GM18907 (cell line): ENCODE measurements around the gene PPP1R13B.
"Not testable (repeated sequence)": the region's sequence is repeated elsewhere in the genome, so short reads cannot be mapped to it uniquely, and the experiment has no call there.

Source experiments
- ATAC-seq: cut with Tn5 transposase; IDR thresholded peaks from one replicate; pipeline ENCODE4 v1.9.1; 2021; ENCODE audit warnings: mild to moderate bottlenecking, moderate library complexity; ENCODE audit not compliant: unreplicated experiment

Gene PPP1R13B, protein sequence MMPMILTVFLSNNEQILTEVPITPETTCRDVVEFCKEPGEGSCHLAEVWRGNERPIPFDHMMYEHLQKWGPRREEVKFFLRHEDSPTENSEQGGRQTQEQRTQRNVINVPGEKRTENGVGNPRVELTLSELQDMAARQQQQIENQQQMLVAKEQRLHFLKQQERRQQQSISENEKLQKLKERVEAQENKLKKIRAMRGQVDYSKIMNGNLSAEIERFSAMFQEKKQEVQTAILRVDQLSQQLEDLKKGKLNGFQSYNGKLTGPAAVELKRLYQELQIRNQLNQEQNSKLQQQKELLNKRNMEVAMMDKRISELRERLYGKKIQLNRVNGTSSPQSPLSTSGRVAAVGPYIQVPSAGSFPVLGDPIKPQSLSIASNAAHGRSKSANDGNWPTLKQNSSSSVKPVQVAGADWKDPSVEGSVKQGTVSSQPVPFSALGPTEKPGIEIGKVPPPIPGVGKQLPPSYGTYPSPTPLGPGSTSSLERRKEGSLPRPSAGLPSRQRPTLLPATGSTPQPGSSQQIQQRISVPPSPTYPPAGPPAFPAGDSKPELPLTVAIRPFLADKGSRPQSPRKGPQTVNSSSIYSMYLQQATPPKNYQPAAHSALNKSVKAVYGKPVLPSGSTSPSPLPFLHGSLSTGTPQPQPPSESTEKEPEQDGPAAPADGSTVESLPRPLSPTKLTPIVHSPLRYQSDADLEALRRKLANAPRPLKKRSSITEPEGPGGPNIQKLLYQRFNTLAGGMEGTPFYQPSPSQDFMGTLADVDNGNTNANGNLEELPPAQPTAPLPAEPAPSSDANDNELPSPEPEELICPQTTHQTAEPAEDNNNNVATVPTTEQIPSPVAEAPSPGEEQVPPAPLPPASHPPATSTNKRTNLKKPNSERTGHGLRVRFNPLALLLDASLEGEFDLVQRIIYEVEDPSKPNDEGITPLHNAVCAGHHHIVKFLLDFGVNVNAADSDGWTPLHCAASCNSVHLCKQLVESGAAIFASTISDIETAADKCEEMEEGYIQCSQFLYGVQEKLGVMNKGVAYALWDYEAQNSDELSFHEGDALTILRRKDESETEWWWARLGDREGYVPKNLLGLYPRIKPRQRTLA

DNA sequence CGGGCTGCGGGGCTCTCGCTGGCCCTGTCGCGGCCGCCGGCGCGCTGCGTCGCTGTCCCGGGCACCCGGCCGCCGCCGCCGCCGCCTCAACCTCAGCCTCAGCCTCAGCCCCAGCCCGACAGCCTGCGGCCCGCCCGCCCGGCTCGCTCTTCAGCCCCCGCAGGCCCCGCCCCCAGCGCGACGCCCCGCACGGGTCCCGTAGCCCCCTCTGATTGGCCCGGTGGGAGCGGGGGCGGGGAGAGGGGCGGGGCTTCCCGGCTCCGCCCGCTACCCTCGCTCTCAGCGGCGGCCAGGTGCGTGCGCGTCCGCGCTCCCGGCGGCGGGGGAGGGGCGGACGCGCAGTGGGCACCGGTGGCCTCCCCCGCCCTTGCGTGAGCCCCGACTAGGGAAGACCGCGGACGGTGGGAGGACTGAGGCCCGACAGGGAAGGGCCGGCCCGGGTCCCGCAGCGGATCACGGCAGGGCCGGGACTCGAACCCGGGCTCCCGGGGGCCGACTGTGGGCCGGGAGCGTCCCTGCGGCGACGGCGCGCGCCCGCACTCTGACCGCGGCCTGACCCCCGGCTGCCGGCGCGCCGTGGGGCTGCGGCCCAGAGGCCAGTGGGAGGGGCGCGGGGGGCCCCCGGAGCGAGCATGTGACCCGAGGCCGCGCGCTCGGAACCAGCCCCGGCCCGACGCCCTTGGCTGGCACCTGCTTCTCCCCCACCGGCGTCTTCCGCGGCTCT, at the start of gene PPP1R13B:
PPP1R13B (minus strand) TSS at position 125 of the 724 bp plus-strand sequence. CDS start 268 bp downstream, outside the sequence.
- ATAC-seq: peak; percentile 85

- ATAC-seq: no peak
Observed at GRCh38 chr14:103896578-103896977, 49.2 kb upstream of the PPP1R13B start.

DNA sequence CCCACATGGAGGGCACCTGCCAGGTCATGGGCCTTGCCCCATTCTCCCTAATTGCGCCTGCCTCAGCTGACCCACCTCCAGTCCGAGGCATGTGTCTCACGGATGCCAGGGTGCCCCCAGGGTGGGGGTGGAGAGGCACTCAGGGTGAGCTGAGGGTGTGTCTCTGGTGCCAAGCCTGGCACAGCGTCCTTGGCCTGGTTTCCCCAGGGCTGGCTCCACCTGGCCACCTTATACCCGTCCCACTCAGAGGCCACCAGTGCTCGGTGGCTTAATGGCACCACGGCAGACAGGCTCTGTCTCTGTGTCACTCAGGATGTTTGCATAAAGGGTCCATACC, 47.3 kb upstream of the PPP1R13B start:
- ATAC-seq: no peak

DNA sequence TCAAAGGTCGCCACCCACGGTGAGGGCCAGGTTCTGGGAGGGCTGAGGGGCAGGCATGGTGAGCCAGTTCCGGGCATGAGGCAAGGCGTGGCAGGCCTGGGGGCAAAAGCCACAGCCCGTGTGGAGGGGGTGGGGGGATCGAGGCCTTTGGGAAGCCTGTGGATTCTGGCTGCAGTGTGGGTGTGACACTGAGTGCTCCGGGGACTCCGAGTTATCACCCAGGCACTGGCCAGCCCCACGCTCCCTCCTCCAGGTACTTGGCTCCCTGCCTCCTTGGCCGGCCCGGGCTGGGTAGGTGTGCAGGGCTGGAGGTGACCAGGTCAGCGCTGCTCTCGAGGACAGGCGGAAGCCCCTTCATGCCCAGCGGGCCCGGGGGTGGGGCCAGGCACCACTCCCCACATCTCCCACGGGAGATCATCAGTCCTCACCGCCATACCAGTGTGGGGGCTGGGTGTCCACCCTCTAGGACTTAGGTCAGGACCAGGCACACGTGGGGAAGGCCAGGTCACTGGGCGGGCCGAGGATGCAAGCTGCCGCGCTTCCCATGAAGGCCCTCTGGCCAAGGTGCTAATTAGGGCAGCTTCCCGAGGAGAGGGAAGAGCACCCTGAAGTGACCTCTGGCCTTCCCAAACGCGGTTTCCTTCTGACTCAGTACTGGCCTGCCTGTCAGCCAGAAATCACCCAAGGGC, 46.8 kb upstream of the PPP1R13B start:
- no peak for ATAC-seq

GRCh38 chr14:103892247-103892646, 44.9 kb upstream of the PPP1R13B start:
- ATAC-seq: no peak

- no peak for ATAC-seq
Observed at GRCh38 chr14:103891667-103892215, 44.4 kb upstream of the PPP1R13B start.

GRCh38 chr14:103890821-103891666, 43.7 kb upstream of the PPP1R13B start:
- ATAC-seq: no peak

GRCh38 chr14:103890052-103890371, 42.6 kb upstream of the PPP1R13B start:
- no peak for ATAC-seq

GRCh38 chr14:103889313-103890051, 42.1 kb upstream of the PPP1R13B start:
- no peak for ATAC-seq

DNA sequence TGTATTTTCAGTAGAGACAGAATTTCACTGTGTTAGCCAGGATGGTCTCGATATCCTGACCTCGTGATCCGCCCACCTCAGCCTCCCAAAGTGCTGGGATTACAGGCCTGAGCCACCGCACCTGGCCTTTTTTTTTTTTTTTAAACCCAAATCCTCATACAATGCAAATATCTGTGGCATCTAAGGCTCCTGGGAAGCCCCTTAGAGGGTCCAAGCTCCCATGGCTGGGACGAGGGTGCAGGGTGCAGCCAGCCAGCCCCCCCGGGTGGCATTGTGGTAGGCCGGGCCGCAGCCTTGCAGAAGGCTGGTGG, 41.6 kb upstream of the PPP1R13B start:
- ATAC-seq: not testable (repeated sequence)

GRCh38 chr14:103887557-103888115, 40.3 kb upstream of the PPP1R13B start:
- ATAC-seq: no peak

GRCh38 chr14:103887170-103887501, 39.8 kb upstream of the PPP1R13B start:
- ATAC-seq: no peak

DNA sequence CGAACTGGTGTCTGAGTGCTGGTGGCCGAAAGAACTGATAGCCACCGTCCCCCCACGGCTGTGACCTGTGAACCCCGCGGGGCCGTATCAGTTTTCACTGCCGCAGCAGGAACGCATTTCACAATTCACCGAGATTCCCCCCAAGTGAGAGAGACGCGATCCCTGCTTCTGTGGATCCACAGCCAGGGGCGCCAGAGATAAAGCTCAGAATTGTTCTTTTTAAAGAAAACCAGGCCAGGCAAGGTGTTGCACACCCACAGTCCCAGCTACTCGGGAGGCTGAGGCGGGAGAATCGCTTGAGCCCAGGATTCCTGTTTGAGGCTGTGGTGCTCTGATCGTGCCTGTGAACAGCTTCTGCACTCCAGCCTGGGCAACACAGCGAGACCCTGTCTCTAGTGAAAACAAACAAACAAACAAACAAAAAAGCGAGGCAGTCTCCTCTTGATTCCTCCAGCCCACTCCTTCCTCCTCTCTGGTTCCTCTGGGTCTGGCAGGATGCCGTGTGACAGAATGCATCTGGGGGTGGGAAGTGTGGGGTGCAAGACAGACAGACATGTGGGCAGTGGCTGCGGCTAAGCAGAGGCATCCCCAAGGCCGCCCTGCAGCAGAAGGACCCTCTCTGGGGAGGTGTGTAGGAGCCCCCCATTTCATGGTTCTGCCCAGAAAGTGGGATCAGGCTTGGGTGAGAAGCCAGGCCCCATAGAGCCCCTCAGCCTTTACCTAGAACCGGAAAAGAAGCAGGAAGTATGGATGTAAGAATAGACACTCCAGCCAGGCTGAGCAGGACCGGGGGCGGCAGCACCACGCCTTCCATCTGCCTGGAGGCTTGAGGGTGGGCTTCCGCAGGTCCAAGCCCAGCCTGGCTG, 39.2 kb upstream of the PPP1R13B start:
- no peak for ATAC-seq

DNA sequence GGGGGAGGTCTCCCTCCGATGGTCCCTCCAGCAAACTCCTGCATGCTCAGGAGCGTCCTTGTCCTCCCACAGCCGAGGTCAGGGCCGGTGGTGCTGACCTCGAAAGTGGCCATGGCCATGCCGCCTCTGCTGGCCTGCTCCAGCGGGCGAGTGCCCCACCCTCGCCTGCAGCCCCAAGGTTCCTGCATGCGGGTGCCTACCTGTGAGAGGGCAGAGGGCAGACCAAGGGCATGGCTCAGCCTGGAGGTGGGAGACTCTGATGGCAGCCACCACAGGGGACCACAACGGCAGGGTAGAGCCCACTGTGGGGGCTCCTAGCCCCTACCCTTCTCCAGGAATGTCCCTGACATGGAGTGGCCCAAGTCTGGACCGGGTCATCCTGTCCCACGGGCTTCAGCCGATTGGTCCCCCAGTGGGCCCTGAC, 38.1 kb upstream of the PPP1R13B start:
- ATAC-seq: no peak

GRCh38 chr14:103884854-103885253, 37.5 kb upstream of the PPP1R13B start:
- ATAC-seq: no peak

DNA sequence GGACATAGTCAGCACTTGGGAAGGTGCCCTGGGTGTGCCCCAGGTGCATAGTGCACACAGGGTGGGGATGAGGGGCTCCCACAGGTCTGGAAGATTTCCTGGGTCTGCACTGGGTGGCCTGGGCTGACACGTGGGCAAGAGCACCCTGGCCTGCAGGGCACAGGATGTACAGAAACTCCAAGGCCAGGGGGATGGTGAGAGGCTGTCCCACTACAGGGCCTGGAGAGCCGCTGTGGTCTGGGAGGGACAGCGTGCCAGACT, 35.8 kb upstream of the PPP1R13B start:
- ATAC-seq: no peak

DNA sequence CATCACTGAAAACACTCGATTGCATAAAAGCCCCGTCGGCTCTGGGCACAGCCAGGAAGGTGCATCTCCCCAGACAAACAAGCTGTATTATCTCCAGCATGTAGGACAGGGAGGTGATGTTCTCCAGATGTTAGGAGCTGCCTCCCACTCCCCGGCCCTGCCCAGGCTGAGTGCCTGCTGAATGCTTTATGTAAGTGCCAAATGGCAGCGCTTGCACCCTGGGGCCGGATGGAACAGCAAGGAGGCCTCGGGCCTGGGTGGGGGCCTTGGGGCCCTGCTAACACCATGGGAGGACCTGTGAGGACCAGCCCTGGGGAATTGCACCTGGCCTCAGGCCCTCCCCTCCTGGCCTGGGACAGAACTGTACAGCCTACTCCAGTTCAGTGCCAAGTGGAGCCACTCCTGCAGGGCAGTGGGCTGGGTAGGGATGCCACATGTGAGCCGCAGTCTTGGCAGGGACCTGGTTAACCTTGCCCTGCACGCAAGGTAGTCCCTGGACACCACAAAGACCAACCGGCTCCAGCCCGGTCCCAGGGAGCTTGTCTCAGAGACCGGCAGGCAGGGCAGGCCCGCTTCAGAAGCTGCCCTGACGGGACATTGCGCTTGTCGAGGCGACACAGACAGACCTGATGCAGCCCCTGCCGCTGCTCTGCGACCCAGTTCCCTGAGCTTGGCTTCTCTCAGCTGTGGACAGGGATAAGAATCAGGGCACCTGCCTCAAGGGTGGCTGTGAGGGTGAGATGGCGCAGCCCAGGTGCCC, 35.3 kb upstream of the PPP1R13B start:
- ATAC-seq: no peak
